A549 (cell line): ENCODE data around the gene WEE2.

Experiments used
- EHMT2 ChIP-seq: fragments of 200-600 bp; sonication (generic); IDR thresholded peaks from 2 replicates; pipeline ENCODE4 v1.6.1; 2016; ENCODE audit warnings: antibody characterized with exemption, low read depth, mild to moderate bottlenecking, moderate library complexity
- HDAC2 ChIP-seq: fragments of 200-600 bp; sonication (generic); IDR thresholded peaks from 2 replicates; pipeline ENCODE4 v1.6.1; 2016
- TF ChIP-seq, protein P1 (sequence below): fragments of >200 bp; sonication (Bioruptor Twin); formaldehyde crosslinking; IDR thresholded peaks from 3 replicates; pipeline ENCODE4 v1.5.1; 2016

DNA sequence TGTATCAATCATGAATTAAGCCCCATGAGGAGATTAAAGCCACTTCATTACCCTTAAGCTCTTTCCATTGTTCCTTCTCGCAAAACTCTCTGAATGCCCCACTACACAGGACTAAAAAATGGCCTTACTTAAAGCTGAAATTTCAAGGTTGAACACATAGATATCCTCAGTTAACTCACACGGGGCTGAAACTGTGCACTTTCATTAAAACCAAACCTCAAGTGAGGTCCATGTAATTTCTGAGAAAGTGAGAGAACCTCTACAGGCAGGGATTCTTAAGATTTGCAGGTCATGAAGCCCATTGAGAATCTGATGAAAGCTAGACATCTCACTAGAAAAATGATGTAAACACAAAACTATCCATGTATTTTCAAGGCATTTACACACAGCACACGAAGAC, 22.1 kb upstream of the WEE2 start:
- TF ChIP-seq, protein P1, sequence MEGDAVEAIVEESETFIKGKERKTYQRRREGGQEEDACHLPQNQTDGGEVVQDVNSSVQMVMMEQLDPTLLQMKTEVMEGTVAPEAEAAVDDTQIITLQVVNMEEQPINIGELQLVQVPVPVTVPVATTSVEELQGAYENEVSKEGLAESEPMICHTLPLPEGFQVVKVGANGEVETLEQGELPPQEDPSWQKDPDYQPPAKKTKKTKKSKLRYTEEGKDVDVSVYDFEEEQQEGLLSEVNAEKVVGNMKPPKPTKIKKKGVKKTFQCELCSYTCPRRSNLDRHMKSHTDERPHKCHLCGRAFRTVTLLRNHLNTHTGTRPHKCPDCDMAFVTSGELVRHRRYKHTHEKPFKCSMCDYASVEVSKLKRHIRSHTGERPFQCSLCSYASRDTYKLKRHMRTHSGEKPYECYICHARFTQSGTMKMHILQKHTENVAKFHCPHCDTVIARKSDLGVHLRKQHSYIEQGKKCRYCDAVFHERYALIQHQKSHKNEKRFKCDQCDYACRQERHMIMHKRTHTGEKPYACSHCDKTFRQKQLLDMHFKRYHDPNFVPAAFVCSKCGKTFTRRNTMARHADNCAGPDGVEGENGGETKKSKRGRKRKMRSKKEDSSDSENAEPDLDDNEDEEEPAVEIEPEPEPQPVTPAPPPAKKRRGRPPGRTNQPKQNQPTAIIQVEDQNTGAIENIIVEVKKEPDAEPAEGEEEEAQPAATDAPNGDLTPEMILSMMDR, result no peak
- TF ChIP-seq HDAC2, result no peak
- no peak for TF ChIP-seq EHMT2
